Fibroblast of skin of left quadriceps (primary cell): Measurements from ENCODE around the gene AATK.
"Not testable (repeated sequence)": the region's sequence is repeated elsewhere in the genome, so short reads cannot be mapped to it uniquely, and the experiment has no call there.

Experiments used
- DNase-seq, 2 experiments: peaks; one replicate each; pipeline ENCODE4 v3.0.0-alpha.2; 2013; ENCODE audit warnings: low read depth in 2 of 2

Gene AATK

GRCh38 chr17:81161536-81161935 lies 4.5 kb downstream of the AATK start:
- DNase-seq = no peak

GRCh38 chr17:81160747-81161453 lies 5.1 kb downstream of the AATK start:
- DNase-seq = no peak

DNA sequence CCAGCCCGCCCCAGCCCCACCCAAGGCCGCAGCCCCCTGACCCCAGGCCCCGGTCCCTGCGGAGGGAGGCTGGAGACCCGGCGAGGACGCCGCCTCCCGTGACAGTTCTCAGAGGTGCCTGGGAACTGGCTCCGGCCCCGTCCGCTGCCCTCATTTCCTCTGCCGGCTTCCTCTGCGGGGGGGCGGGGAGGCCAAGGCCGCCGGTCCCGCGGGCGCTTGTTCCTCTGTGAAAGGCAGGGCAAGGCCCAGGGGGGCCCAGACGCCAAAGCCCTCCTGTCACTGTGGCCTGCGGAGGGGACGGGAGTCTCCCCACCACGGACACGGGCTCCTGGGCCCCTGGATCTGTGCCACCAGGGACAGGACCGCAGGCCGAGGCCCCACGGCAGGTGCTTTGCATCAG lies 5.7 kb downstream of the AATK start:
- no peak for DNase-seq

DNA sequence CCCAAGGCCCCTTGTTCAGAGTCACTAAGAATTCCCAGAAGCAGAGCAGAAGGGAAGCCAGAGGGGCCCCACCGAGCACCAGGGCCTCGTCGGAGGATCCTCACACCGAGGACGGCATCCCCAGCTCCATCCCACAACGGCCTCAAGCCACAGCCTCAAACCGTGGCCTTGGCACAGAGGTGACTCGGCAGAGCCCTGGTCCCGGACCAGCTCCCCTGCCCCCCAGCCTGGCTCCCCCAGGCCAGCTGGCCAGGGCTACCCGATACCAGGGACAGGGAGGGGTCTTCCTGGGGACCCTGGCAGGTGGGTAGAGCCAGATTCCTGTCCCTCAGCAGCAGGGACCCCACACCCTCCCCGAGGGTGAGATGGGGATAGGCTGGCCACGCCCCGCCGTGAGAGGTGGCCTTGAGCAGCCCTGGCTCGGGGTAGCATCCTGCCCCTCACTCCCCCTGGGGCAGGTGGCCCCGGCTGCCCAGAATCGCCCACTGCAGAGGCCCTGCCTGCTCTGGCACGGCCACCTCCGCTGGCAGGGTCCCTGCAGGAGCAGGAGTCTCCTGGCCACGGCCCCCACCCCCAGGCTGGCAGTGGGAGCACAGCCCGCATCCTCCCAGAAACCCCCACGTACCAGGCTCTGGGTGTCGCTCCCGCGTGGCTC lies 6.3 kb downstream of the AATK start:
- no peak for DNase-seq

- DNase-seq = no peak
Observed at GRCh38 chr17:81158688-81159590, 7.1 kb downstream of the AATK start.

DNA sequence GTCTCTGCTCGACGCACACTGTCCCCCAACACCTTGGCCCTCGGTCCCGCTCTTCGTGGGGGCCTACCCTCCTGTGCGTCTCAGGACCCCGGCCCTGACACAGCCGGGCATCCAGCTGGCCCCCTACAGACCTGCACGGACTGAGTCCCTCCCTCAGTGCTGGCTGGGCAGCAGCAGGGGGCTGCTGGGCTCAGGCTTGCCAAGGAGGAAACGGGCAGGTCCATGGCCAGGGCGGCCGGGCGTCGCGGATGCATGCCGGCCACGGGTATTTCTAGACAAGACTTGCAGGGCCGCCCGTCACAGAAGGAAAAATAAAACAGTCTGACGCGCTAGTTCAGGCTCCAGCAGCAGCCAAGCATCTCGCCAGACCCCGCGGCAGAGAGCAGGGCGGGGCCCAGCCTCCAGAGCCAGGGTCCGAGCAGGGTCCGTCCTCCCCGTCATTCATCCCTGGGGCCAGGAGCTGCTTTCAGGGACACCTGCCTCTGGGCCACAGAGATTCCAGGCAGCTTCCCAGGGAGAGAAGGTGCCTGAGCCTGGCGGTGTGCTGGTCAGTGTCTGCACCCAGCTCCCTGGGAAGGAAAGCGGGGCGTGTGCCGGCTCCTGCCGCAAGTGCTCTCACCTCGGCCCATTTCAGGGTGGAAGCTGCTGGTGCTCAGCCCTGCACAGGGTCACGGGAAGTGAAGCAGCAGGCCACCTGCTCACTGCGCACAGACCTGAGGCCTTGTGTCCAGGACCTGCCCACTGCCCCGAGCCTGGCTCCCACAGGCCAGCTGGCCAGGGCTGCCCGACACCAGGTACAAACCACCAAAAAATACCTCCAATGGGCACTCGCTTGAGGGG lies 8.0 kb downstream of the AATK start:
- no peak for DNase-seq

GRCh38 chr17:81156866-81157805 lies 8.9 kb downstream of the AATK start:
- no peak for DNase-seq

DNA sequence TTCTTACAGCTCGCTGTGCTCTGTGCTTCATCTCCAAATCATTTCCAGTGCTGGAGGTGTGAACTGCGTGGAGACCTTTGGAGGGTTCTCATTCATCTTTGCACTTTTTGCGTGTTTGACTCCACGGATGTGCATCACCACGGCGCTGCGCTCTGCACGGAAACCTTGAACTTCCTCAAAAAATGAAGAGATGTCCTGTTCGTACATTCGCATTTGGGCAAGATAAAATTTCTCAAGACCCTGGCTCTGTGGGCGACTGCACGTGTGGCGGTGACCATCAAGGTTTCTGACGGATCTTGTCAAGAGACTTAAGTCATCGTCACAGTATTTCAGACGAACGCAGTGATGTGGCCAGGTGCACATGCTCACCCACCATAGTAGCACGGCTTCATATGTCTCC lies 11.1 kb downstream of the AATK start:
- no peak for DNase-seq

DNA sequence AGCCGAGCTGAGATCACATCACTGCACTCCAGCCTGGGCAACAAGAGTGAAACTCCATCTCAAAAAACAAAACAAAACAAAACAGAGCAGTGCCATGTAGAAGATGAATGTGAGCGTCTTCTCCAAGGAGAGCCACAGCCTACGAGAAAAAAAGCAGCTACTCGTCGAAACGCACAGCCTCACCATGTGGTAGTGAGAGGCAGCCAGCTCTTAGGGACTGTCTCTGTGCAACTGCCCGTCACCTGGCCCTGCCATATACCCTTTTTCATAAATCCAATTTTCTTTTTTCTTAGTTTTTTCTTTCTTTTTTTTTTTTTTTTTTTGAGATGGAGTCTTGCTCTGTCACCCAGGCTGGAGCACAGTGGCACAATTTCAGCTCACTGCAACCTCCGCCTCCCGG lies 12.0 kb downstream of the AATK start:
- not testable (repeated sequence) for DNase-seq

- DNase-seq = no peak
Observed at GRCh38 chr17:81153340-81153803, 12.6 kb downstream of the AATK start.

DNA sequence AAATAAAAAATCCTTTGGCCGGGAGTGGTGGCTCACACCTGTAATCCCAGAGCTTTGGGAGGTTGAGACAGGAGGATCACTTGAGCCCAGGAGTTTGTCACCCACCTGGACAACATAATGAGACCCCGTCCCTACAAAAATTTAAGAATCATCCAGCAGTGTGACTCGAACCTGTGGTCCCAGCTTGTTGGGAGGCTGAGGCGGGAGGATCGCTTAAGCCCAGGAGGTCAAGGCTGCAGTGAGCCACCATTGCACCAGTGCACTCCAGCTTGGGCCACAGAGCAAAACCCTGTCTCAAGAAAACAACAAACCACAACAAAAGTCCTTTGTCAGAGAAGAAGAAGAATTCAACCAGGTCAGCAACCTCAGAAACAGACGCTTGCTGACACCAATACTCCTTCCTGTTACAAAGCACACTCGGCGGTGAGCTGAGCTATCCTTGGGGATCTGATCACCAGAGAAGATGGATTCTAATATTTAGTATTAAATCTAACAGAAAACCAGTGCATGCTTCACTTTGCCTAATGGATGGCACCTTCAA lies 13.7 kb downstream of the AATK start:
- no peak for DNase-seq

DNA sequence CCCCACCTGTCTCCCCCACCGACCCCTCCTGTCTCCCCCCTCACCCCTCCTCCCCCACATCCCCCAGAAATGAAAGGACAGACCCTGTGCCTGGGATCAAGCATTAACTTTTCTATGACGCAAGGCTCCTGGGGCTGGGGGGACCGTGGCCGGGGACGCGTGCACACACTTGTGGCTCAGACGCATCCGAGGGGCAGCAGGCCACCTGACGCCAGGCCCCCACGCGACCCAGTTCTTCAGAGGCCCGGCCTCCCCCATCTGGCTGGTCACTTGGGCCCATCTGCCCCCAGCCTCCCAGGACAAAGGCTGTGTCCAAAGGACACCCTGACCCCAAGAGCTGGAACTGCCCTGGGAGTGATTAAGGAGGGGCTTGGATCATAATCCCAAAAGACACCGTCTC lies 14.7 kb downstream of the AATK start:
- no peak for DNase-seq

DNA sequence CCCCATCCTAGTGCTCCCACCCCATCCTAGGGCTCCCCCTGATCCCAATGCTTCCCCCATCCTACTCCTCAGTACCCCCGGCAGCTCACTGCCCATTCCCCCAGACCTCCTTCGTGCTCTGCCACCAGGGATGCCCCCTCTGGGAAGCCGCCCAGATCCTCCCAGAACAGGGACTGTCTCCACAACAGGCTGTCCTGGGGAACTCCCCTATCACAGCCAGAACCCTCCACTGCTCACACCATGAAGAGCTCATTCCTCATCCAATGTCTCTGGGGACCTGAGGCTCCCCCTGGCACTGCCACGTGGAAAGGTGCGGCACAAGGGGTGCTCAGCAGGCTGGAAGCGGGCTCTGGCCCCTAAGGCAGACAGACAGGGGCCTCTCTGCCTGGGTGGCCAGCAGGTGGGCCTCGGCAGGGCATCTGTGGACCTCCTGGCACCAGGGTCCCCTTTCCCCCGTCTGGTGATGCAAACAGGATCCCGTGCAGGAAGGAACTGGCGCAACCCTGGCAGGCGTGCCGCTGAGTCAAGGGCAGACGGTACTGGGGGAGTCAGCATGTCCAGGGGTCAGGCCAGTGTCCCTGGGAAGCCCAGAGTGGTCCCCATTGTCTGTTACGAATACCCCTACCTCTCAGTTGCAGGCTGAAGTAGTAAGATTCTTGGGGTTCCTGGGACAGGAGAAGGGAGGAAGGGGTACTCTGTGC lies 15.5 kb downstream of the AATK start:
- DNase-seq = no peak

DNA sequence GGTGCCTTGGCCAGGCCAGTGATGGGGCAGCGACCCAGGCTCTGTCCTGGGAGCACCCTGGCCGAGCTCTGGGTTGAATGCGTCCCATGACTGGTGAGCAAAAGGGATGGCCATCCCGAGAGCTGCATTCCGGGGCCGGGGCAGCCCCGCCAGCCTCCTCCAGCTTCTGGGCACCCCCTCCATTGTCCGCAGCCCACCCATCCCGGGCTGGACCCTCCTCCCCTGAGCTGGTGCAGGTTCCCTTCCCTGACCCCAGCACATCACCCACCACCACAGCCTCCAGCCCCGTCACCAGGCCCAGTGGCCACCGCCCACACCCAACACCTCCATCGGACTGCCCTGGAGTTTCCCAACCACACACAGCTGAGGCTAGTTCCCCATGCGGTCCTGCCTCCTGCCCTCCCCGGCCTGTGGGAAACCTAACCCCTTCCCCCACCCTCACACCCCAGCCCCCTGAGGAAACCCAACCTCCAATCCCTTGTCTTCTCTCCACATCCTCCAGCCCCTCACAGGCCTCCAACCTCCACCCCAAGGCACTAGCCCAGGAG lies 17.0 kb downstream of the AATK start:
- DNase-seq = no peak

- no peak for DNase-seq
Observed at GRCh38 chr17:81148571-81148970, 17.4 kb downstream of the AATK start.

GRCh38 chr17:81147701-81148100 lies 18.3 kb downstream of the AATK start:
- no peak for DNase-seq

DNA sequence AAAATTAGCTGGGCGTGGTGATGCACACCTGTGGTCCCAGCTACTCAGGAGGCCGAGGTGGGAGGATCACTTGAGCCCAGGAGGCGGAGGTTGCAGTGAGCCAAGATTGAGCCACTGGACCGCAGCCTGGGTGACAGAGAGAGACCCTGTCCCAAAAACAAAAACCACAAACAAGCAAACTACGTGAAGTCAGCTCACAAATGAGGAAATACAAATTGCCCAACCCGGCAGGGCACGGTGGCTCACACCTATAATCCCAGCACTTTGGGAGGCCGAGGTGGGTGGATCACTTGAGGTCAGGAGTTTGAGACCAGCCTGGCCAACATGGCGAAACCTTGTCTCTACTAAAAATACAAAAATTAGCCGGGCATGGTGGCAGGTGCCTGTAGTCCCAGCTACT lies 19.8 kb downstream of the AATK start:
- not testable (repeated sequence) for DNase-seq

GRCh38 chr17:81144423-81144781 lies 21.6 kb downstream of the AATK start:
- no peak for DNase-seq

DNA sequence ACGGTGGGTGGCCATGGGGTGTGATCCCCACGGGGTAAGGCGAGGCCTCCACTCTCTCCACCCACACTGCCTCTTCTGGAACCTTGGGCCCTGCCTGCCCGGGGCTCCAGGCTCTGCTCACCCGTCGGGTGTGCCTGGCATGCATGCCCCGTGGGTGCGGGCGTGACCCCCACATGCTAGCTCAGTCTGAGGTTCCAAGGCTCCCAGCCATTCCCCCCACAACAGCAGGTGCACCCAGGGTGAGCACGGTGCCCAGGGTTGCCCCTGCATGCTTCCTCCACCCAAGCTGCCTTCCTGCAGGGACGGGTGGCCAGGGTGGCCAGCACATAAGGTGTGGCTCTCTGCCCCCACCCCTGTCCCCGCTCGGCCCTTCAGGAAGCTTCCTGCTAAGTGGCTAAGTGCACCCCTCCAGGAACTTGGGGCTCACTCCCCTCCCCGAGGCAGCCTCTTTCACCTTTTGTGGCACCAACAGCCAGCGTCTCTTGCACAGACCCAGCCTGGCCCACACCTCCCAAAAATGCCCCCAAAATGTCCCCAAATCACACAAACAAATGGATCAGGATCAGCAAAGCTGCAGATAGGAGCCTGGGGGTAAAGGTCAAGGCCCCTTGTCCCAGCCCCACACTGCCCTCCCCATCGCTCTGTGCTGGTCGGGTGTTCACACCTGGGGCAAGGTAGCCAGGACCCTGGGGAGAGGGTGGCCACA lies 22.2 kb downstream of the AATK start:
- DNase-seq = no peak
